Mammary epithelial cell (primary cell): ENCODE results near the gene NBEAL2.

ENCODE experiments used
- EZH2 ChIP-seq: IDR thresholded peaks from 2 replicates; pipeline ENCODE4 v1.6.1; 2012; ENCODE audit warnings: low read length, inconsistent platforms, borderline replicate concordance
- TF ChIP-seq, protein P1 (sequence below), 2 donors: IDR thresholded peaks in 1 of 2; conservative IDR thresholded peaks in 1 of 2; 2 replicates each; pipeline ENCODE4 v1.5.1; 2011 to 2012; ENCODE audit warnings: inconsistent platforms in 2 of 2, low read length in 2 of 2, mild to moderate bottlenecking in 2 of 2, control low read depth in 1 of 2, low read depth in 1 of 2; ENCODE audit not compliant: insufficient read depth in 1 of 2; ENCODE audit errors: extremely low read depth in 1 of 2

DNA sequence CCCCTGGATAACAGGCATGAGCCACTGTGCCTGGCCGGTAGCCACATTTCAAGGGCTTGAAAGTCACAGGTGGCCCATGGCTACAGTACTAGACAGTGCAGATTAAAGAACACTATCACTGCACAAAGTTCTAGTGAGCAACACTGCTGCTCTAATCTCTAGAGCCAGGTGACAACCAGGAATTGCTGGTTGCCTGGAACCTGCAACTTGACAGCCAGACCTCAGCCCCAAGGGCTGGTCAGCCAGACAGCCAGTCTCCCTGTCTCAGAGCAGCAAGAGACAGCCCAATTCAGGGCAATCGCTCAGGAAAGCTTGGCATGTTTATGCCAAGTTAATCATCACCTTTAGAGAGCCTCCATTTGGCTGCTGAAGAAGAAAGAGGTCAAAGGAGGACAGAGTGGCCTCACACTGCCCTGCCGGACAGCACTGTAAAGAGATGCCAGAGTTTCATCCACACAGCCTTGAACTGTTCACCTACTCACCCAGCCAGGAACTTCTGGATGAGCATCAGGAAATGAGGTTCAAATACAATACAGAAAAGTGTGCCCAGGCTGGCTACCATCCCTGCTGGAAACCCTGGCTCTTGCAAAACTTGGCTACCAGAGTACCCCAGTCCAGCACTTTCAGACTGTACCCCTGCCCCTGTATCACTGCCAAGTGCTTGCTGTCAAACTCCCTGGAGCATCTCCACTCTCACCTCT, 8.9 kb upstream of the NBEAL2 start:
- TF ChIP-seq, protein P1, sequence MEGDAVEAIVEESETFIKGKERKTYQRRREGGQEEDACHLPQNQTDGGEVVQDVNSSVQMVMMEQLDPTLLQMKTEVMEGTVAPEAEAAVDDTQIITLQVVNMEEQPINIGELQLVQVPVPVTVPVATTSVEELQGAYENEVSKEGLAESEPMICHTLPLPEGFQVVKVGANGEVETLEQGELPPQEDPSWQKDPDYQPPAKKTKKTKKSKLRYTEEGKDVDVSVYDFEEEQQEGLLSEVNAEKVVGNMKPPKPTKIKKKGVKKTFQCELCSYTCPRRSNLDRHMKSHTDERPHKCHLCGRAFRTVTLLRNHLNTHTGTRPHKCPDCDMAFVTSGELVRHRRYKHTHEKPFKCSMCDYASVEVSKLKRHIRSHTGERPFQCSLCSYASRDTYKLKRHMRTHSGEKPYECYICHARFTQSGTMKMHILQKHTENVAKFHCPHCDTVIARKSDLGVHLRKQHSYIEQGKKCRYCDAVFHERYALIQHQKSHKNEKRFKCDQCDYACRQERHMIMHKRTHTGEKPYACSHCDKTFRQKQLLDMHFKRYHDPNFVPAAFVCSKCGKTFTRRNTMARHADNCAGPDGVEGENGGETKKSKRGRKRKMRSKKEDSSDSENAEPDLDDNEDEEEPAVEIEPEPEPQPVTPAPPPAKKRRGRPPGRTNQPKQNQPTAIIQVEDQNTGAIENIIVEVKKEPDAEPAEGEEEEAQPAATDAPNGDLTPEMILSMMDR (conservative IDR thresholded peaks at IDR 0.05 in 1 of 2, IDR thresholded peaks at IDR 0.05 in 1 of 2; ENCODE audit: extremely low read depth in 1 of 2, insufficient read depth in 1 of 2, low read depth in 1 of 2, low read length in 2 of 2) = no peak
- TF ChIP-seq EZH2 = no peak
